Caco-2 (cell line): ENCODE measurements around the gene GCDH. TPM values are rescaled to one million over a fixed set of nuclear protein-coding genes. Genes with fewer than 3 reads are reported as not detected.

Source experiments
- BruUV-seq: library from RNA; stranded (reverse); fragments of 400-500 nt; replicated peaks from 2 replicates; lab custom pipeline; 2021; lab: Mats Ljungman, UMichigan
- CTCF ChIA-PET: fragments of 300-600 bp; sonication (Branson Sonifier 250); formaldehyde crosslinking; loops from one replicate; lab custom pipeline; 2022; ENCODE audit warnings: antibody characterized with exemption; lab: Charles Lee
- POLR2A ChIA-PET: fragments of 300-600 bp; sonication (Branson Sonifier 250); formaldehyde crosslinking; loops from one replicate; lab custom pipeline; 2022; ENCODE audit warnings: antibody characterized with exemption; lab: Charles Lee
- DNase-seq, 2 experiments: peaks; one replicate each; pipeline versions ENCODE4 v3.0.0 to v3.0.0-alpha.2; 2020 to 2022
- H3K27me3 ChIP-seq: replicated peaks from 2 replicates; pipeline ENCODE4 v1.6.0; 2011; ENCODE audit warnings: low read length; ENCODE audit not compliant: control insufficient read depth, insufficient read depth
- H3K36me3 ChIP-seq: 2 replicates; pipeline ENCODE4 v1.5.1; 2011; ENCODE audit warnings: low read length; ENCODE audit not compliant: control insufficient read depth, insufficient read depth
- H3K4me1 ChIP-seq: fragments of 250-450 bp; sonication (Bioruptor Pico); 2 replicates; pipeline ENCODE4 v1.5.1; 2020; ENCODE audit warnings: mild to moderate bottlenecking
- H3K4me3 ChIP-seq: 2 replicates; pipeline ENCODE4 v1.5.1; 2011; ENCODE audit warnings: low read depth, mild to moderate bottlenecking, control low read depth, low read length
- H3K9me3 ChIP-seq: fragments of 250-450 bp; sonication (Bioruptor Pico); 2 replicates; pipeline ENCODE4 v1.5.1; 2020; ENCODE audit warnings: mild to moderate bottlenecking, moderate library complexity
- H3K27ac Mint-ChIP-seq: one replicate; pipeline ENCODE4 v1.8.0; 2022; ENCODE audit warnings: mixed read lengths; ENCODE audit not compliant: unreplicated experiment
- H3K27me3 Mint-ChIP-seq: one replicate; pipeline ENCODE4 v1.8.0; 2022; ENCODE audit warnings: mixed read lengths; ENCODE audit not compliant: insufficient read depth, unreplicated experiment
- H3K36me3 Mint-ChIP-seq: one replicate; pipeline ENCODE4 v1.8.0; 2022; ENCODE audit warnings: mild to moderate bottlenecking, mixed read lengths; ENCODE audit not compliant: insufficient read depth, unreplicated experiment
- H3K4me1 Mint-ChIP-seq: one replicate; pipeline ENCODE4 v1.8.0; 2022; ENCODE audit warnings: low read depth, mixed read lengths; ENCODE audit not compliant: unreplicated experiment
- H3K4me3 Mint-ChIP-seq: one replicate; pipeline ENCODE4 v1.8.0; 2022; ENCODE audit warnings: mild to moderate bottlenecking, moderate library complexity, mixed read lengths; ENCODE audit not compliant: unreplicated experiment
- H3K9me3 Mint-ChIP-seq: one replicate; pipeline ENCODE4 v1.8.0; 2022; ENCODE audit warnings: mixed read lengths; ENCODE audit not compliant: unreplicated experiment
- CTCF ChIP-seq, 2 experiments: fragments of 200-600 bp in 1 of 2; IDR thresholded peaks; 1 replicate in 1 of 2; 2 replicates in 1 of 2; pipeline versions ENCODE4 v1.5.1 to v1.8.0; 2011 to 2022; ENCODE audit warnings: antibody characterized with exemption in 1 of 2, control low read depth in 1 of 2, inconsistent platforms in 1 of 2, low read depth in 1 of 2, low read length in 1 of 2, mild to moderate bottlenecking in 1 of 2, moderate library complexity in 1 of 2; ENCODE audit not compliant: insufficient read depth in 1 of 2, severe bottlenecking in 1 of 2, unreplicated experiment in 1 of 2
- intact Hi-C: fragments of 100-400 bp; cut with micrococcal nuclease; formaldehyde crosslinking; loops from one replicate; pipeline ENCODE4 v1.10.0; 2022; ENCODE audit not compliant: unreplicated experiment
- microRNA-seq: library from miRNA; unstranded; fragments of <30 nt; microRNA quantifications from one replicate; pipeline ENCODE4 v1.2.0, GENCODE V29; 2022
- total RNA-seq: library from RNA; stranded (reverse); gene quantifications from 2 replicates; pipeline ENCODE4 v1.2.3, GENCODE V29; 2022

GCDH gene
- total RNA-seq, 1 experiment from 2014 or later: 31.4 TPM

DNA sequence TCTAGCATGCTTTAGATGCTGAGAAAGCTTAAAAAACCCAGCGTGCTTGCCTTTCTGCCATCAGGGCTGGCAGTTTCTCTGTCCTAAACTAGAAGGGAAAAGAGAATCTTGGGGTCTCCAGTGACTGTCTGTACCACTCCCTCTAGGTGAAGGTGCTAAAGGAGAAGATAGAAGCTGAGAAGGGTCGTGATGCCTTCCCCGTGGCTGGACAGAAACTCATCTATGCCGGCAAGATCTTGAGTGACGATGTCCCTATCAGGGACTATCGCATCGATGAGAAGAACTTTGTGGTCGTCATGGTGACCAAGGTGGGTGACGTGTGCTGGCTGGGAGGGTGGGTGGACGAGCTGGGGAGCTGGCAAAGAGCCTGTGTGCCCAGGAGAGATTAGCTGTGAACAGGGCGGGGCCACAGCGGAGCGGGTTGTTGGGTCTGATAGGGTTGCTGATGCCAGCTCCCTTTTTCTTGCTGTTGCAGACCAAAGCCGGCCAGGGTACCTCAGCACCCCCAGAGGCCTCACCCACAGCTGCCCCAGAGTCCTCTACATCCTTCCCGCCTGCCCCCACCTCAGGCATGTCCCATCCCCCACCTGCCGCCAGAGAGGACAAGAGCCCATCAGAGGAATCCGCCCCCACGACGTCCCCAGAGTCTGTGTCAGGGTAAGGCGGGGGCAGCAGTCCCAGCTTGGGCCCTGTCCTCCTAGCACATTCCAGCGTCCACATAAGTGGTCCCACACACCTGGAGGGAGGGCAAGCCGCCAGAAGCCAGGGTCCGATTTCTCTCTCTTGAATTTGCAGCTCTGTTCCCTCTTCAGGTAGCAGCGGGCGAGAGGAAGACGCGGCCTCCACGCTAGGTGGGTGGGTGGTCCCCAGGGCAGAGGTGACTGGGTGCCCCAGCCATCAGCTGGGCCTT is 57.0 kb downstream of the GCDH start:
- Mint-ChIP-seq H3K4me1 (peaks cover 13% of the 10 kb centered on the region), H3K36me3 (peaks cover 97% of the 10 kb centered on the region), H3K4me3 (no peak overlapping the region), H3K27ac (no peak overlapping the region), H3K9me3 (no peaks in the 10 kb centered on the region), H3K27me3 (no peaks in the 10 kb centered on the region)
- intact Hi-C loops: no loop called here
- peaks cover 5% of the 10 kb centered on the region for H3K36me3 ChIP-seq
- no peak for DNase-seq
- no TSS peak for BruUV-seq
- no peaks in the 10 kb centered on the region for H3K27me3 ChIP-seq
- peaks cover 8% of the 10 kb centered on the region for H3K4me1 ChIP-seq
- no peak overlapping the region for H3K4me3 ChIP-seq
- ChIA-PET POLR2A (no interaction called here), CTCF (no interaction called here)
- TF ChIP-seq CTCF (IDR thresholded peaks at IDR 0.05; ENCODE audit: insufficient read depth in 1 of 2, low read depth in 1 of 2, low read length in 1 of 2, severe bottlenecking in 1 of 2, unreplicated experiment in 1 of 2): no peak
- H3K9me3 ChIP-seq: no peaks in the 10 kb centered on the region

- no peak for TF ChIP-seq CTCF (IDR thresholded peaks at IDR 0.05; ENCODE audit: insufficient read depth in 1 of 2, low read depth in 1 of 2, low read length in 1 of 2, severe bottlenecking in 1 of 2, unreplicated experiment in 1 of 2)
- intact Hi-C loops: no loop called here
- Histone ChIP-seq H3K36me3 (peaks cover 4% of the 10 kb centered on the region), H3K9me3 (no peaks in the 10 kb centered on the region), H3K4me3 (no peak overlapping the region), H3K4me1 (peaks cover 8% of the 10 kb centered on the region), H3K27me3 (no peaks in the 10 kb centered on the region)
- H3K27me3 Mint-ChIP-seq: no peaks in the 10 kb centered on the region
- no peak for DNase-seq
- H3K36me3 Mint-ChIP-seq: peaks cover 97% of the 10 kb centered on the region
- POLR2A ChIA-PET: no interaction called here
- H3K9me3 Mint-ChIP-seq: no peaks in the 10 kb centered on the region
- peaks cover 7% of the 10 kb centered on the region for H3K4me1 Mint-ChIP-seq
- H3K4me3 Mint-ChIP-seq: no peak overlapping the region
- no peak overlapping the region for H3K27ac Mint-ChIP-seq
- CTCF ChIA-PET: no interaction called here
- BruUV-seq: no TSS peak
Measured at GRCh38 chr19:12948612-12949362, 57.8 kb downstream of the GCDH start.

Small RNAs within 50 kb of the gene (microRNA-seq; reads per million reads assigned to microRNA genes)
- not detected for gene MIR5695
- 2.2 reads per million, percentile 10 among the genes with 10 or more reads in this experiment for gene MIR6515
- not detected for gene MIR6794

Other genes with a start within 250 kb of the GCDH start
- 70.5 and 88.9 TPM in 2 replicates for gene MAN2B1, start 224.4 kb upstream of the GCDH start, total RNA-seq
- 17.5 and 20.4 TPM in 2 replicates for gene WDR83, start 224.4 kb upstream of the GCDH start, total RNA-seq
- 76.3 and 76.4 TPM in 2 replicates for gene DHPS, start 209.3 kb upstream of the GCDH start, total RNA-seq
- 0.91 TPM in 1 of 2 replicates, not detected in the other for gene GNG14, start 203.2 kb upstream of the GCDH start, total RNA-seq
- 8.3 and 10.6 TPM in 2 replicates for gene FBXW9, start 194.5 kb upstream of the GCDH start, total RNA-seq
- 87.8 and 106 TPM in 2 replicates for gene TNPO2, start 167.2 kb upstream of the GCDH start, total RNA-seq
- gene TRIR, start 156.5 kb upstream of the GCDH start, total RNA-seq: 164 and 169 TPM in 2 replicates
- 55.0 and 57.1 TPM in 2 replicates for gene GET3, start 153.7 kb upstream of the GCDH start, total RNA-seq
- 0.27 TPM in 1 of 2 replicates, not detected in the other for gene BEST2, start 139.4 kb upstream of the GCDH start, total RNA-seq
- 74.2 and 80.4 TPM in 2 replicates for gene HOOK2, start 115.6 kb upstream of the GCDH start, total RNA-seq
- gene JUNB, start 99.7 kb upstream of the GCDH start, total RNA-seq: 16.4 and 19.4 TPM in 2 replicates
- gene PRDX2, start 89.4 kb upstream of the GCDH start, total RNA-seq: 265 and 285 TPM in 2 replicates
- gene THSD8, start 89.1 kb upstream of the GCDH start, total RNA-seq: 23.9 and 25.9 TPM in 2 replicates
- 30.9 and 37.6 TPM in 2 replicates for gene RNASEH2A, start 84.6 kb upstream of the GCDH start, total RNA-seq
- not detected in 2 replicates for gene RTBDN, start 56.6 kb upstream of the GCDH start, total RNA-seq
- 0.79 and 0.91 TPM in 2 replicates for gene MAST1, start 52.6 kb upstream of the GCDH start, total RNA-seq
- gene DNASE2, start 9.7 kb upstream of the GCDH start, total RNA-seq: 3.6 and 3.8 TPM in 2 replicates
- gene KLF1, start 4.0 kb upstream of the GCDH start, total RNA-seq: not detected in 2 replicates
- 2.0 and 2.3 TPM in 2 replicates for gene SYCE2, start 28.1 kb downstream of the GCDH start, total RNA-seq
- 75.9 and 88.6 TPM in 2 replicates for gene FARSA, start 42.6 kb downstream of the GCDH start, total RNA-seq
- gene CALR, start 47.4 kb downstream of the GCDH start, total RNA-seq: 707 and 767 TPM in 2 replicates
- gene RAD23A, start 54.7 kb downstream of the GCDH start, total RNA-seq: 102 and 112 TPM in 2 replicates
- 39.3 and 42.7 TPM in 2 replicates for gene GADD45GIP1, start 66.1 kb downstream of the GCDH start, total RNA-seq
- gene DAND5, start 78.4 kb downstream of the GCDH start, total RNA-seq: not detected in 2 replicates
- gene NFIX, start 104.3 kb downstream of the GCDH start, total RNA-seq: 0.35 and 0.82 TPM in 2 replicates
- gene LYL1, start 211.7 kb downstream of the GCDH start, total RNA-seq: 0.35 and 0.59 TPM in 2 replicates
- 42.6 and 46.4 TPM in 2 replicates for gene TRMT1, start 225.6 kb downstream of the GCDH start, total RNA-seq
- gene NACC1, start 227.1 kb downstream of the GCDH start, total RNA-seq: 89.6 and 92.7 TPM in 2 replicates